ENCODE results near the gene EEF1AKMT4. TPM values are rescaled to one million over a fixed set of nuclear protein-coding genes. Genes with fewer than 3 reads are reported as not detected.

The EEF1AKMT4 gene
- total RNA-seq, 1 experiment from 2014 or later = 7.8 TPM

GRCh38 chr3:184239708-184240107 lies 9.8 kb upstream of the EEF1AKMT4 start:
- ChIA-PET CTCF (no interaction called here), POLR2A (ENCODE audit: low non-redundant PET) (no interaction called here)
- H3K4me1 ChIP-seq (ENCODE audit: insufficient read depth, low read length, poor library complexity, severe bottlenecking) = no peaks in the 10 kb centered on the region
- peaks cover 24% of the 10 kb centered on the region for H3K36me3 ChIP-seq (ENCODE audit: insufficient read depth, low read length, poor library complexity, severe bottlenecking)
- TF ChIP-seq EZH2 (IDR thresholded peaks at IDR 0.05; ENCODE audit: borderline replicate concordance, low read depth, low read length, poor library complexity, severe bottlenecking) = no peak
- TF ChIP-seq CTCF (conservative IDR thresholded peaks at IDR 0.05; ENCODE audit: low read depth, low read length) = no peak
- no peak overlapping the region for H3K4me3 ChIP-seq (ENCODE audit: low read depth, low read length, poor library complexity, severe bottlenecking)
- no peaks in the 10 kb centered on the region for H3K9me3 ChIP-seq (ENCODE audit: low read depth, low read length, poor library complexity, severe bottlenecking)
- no peak overlapping the region for H3K27ac ChIP-seq (ENCODE audit: low read depth, low read length, poor library complexity, severe bottlenecking)
- no TSS peak for BruUV-seq (replicated peaks)
- no peaks in the 10 kb centered on the region for H3K27me3 ChIP-seq (replicated peaks; ENCODE audit: insufficient read depth, low read depth, low read length, poor library complexity)
- DNase-seq (ENCODE audit: low spot score) = no peak
- intact Hi-C loops (cut with micrococcal nuclease; ENCODE audit: unreplicated experiment) = no loop called here

- H3K9me3 ChIP-seq (ENCODE audit: low read depth, low read length, poor library complexity, severe bottlenecking) = no peaks in the 10 kb centered on the region
- peak; percentile 56 for DNase-seq (ENCODE audit: low spot score)
- no peak for TF ChIP-seq CTCF (conservative IDR thresholded peaks at IDR 0.05; ENCODE audit: low read depth, low read length)
- TF ChIP-seq EZH2 (IDR thresholded peaks at IDR 0.05; ENCODE audit: borderline replicate concordance, low read depth, low read length, poor library complexity, severe bottlenecking) = no peak
- H3K4me1 ChIP-seq (ENCODE audit: insufficient read depth, low read length, poor library complexity, severe bottlenecking) = no peaks in the 10 kb centered on the region
- H3K36me3 ChIP-seq (ENCODE audit: insufficient read depth, low read length, poor library complexity, severe bottlenecking) = peaks cover 32% of the 10 kb centered on the region
- ChIA-PET POLR2A (ENCODE audit: low non-redundant PET) (no interaction called here), CTCF (interaction anchor here (0.7 to 0.8 kb wide), 2 partner anchors 13 to 346 kb away, joined by 3 to 5 read pairs; no protein-coding TSS in a partner anchor)
- H3K4me3 ChIP-seq (ENCODE audit: low read depth, low read length, poor library complexity, severe bottlenecking) = no peak overlapping the region
- no peaks in the 10 kb centered on the region for H3K27me3 ChIP-seq (replicated peaks; ENCODE audit: insufficient read depth, low read depth, low read length, poor library complexity)
- H3K27ac ChIP-seq (ENCODE audit: low read depth, low read length, poor library complexity, severe bottlenecking) = no peak overlapping the region
- intact Hi-C loops (cut with micrococcal nuclease; ENCODE audit: unreplicated experiment) = no loop called here
- BruUV-seq (replicated peaks) = no TSS peak
These were observed 8.9 kb upstream of the EEF1AKMT4 start for GRCh38 chr3:184240384-184241140.

- no peak for DNase-seq (ENCODE audit: low spot score)
- Histone ChIP-seq H3K36me3 (ENCODE audit: insufficient read depth, low read length, poor library complexity, severe bottlenecking) (peaks cover 32% of the 10 kb centered on the region), H3K4me3 (ENCODE audit: low read depth, low read length, poor library complexity, severe bottlenecking) (no peak overlapping the region), H3K4me1 (ENCODE audit: insufficient read depth, low read length, poor library complexity, severe bottlenecking) (no peaks in the 10 kb centered on the region), H3K27me3 (replicated peaks; ENCODE audit: insufficient read depth, low read depth, low read length, poor library complexity) (no peaks in the 10 kb centered on the region), H3K27ac (ENCODE audit: low read depth, low read length, poor library complexity, severe bottlenecking) (no peak overlapping the region), H3K9me3 (ENCODE audit: low read depth, low read length, poor library complexity, severe bottlenecking) (no peaks in the 10 kb centered on the region)
- intact Hi-C loops (cut with micrococcal nuclease; ENCODE audit: unreplicated experiment) = no loop called here
- POLR2A ChIA-PET (ENCODE audit: low non-redundant PET) = no interaction called here
- TF ChIP-seq CTCF (conservative IDR thresholded peaks at IDR 0.05; ENCODE audit: low read depth, low read length) = no peak
- no peak for TF ChIP-seq EZH2 (IDR thresholded peaks at IDR 0.05; ENCODE audit: borderline replicate concordance, low read depth, low read length, poor library complexity, severe bottlenecking)
- CTCF ChIA-PET = interaction anchor here (0.8 kb wide), 1 partner anchor 13 kb away, joined by 5 read pairs; no protein-coding TSS in a partner anchor
- no TSS peak for BruUV-seq (replicated peaks)
These were observed 8.4 kb upstream of the EEF1AKMT4 start for GRCh38 chr3:184241141-184241446.
